Tongue (tissue), 1 donor: ENCODE data around the gene OLFML3. TPM values are rescaled to one million over a fixed set of nuclear protein-coding genes. Genes with fewer than 3 reads are reported as not detected.

Experiments used
- total RNA-seq: library from RNA; depleted of rRNA; stranded (reverse); fragments of >200 nt; gene quantifications from one replicate; pipeline ENCODE4 v1.2.3, GENCODE V29; 2014

OLFML3 gene
- total RNA-seq, 1 donor from 2014 or later, result 80.7 TPM

Other genes starting within 250 kb of the OLFML3 start
- 12.9 TPM for gene PHTF1, start 220.0 kb upstream of the OLFML3 start, total RNA-seq
- 27.8 TPM for gene RSBN1, start 167.0 kb upstream of the OLFML3 start, total RNA-seq
- gene PTPN22, start 107.8 kb upstream of the OLFML3 start, total RNA-seq, result 0.92 TPM
- gene BCL2L15, start 91.9 kb upstream of the OLFML3 start, total RNA-seq, result 0.41 TPM
- 37.4 TPM for gene AP4B1, start 74.7 kb upstream of the OLFML3 start, total RNA-seq
- gene DCLRE1B, start 74.1 kb upstream of the OLFML3 start, total RNA-seq, result 5.9 TPM
- gene HIPK1, start 50.1 kb upstream of the OLFML3 start, total RNA-seq, result 62.9 TPM
- 0.10 TPM for gene SYT6, start 174.4 kb downstream of the OLFML3 start, total RNA-seq